GM21515 (cell line): ENCODE data around the gene LIN52.

Experiments
- ATAC-seq: cut with Tn5 transposase; IDR thresholded peaks from one replicate; pipeline ENCODE4 v1.9.1; 2021; ENCODE audit not compliant: unreplicated experiment

The LIN52 gene

DNA sequence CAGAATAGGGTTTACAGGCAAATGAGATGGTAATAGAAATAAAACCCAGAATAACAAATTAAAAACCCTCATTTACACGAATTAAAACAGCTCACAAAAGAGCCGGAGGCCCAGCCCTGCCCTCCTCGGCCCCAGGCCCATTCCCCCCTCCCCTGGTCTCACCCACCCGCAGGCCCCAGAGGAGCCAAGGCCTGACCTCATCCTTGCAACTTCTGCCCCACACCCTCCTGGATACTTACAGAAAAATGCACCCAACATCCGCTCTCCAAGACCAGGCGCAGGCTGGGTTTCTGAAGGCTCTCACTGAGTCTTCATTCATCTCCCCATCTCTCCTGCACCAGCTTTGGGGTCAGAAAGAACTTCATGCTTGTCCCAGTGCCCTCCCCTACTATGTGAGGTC lies 138.3 kb downstream of the LIN52 start:
- ATAC-seq, result no peak

DNA sequence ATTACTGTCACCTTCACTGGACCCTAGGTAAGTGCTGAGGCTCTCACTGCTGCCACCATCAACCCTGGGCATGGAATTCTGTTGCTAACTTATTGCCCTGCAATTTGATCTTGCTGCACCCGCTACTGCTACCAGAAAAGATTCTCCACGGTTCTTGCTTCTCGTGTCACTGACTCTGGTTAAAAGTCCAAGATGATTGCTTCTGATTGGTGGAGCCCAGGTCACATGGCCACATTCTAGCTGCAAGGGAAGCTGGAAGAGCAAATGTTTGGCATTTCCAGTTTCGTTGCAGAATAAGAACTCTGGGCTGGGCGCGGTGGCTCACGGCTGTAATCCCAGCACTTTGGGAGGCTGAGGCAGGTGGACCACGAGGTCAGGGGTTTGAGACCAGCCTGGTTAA lies 147.0 kb downstream of the LIN52 start:
- ATAC-seq, result no peak

DNA sequence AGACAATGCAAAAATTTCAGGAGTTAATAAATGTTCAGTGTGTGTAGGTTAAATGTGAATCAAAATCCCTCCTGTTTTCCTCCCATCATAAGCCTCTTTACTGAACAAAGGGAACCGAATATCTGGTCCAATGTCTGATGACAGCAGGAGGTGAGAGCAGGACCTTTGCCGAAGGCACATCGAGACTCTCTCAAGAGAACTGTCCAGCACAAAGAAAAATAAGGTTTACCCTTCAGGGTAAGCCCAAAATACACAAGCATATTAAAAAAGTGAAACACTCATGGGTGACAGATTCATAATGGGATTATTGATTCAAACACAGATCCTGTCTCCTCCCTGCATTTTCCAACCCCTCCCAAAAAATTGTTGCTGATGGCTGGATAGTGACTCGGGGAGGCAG lies 150.3 kb downstream of the LIN52 start:
- ATAC-seq, result no peak

DNA sequence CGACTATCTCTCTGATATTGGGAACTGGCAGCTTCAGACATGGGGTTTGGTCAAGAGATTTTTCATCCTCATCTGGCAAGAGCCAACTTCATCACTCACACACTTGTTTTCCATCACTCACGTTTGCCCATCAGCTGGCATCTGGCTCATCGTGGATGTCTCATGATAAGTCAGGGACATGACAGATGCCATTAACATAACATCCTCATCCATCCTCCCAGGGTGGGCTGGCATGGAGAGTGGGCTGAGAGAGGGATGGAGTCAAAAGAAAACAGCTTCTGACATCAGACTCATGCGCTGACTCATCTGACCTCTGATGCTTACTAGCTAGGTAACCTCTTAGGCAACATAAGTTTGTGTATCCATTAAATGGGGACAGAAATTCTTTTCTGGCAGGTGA lies 152.7 kb downstream of the LIN52 start:
- ATAC-seq, result no peak

DNA sequence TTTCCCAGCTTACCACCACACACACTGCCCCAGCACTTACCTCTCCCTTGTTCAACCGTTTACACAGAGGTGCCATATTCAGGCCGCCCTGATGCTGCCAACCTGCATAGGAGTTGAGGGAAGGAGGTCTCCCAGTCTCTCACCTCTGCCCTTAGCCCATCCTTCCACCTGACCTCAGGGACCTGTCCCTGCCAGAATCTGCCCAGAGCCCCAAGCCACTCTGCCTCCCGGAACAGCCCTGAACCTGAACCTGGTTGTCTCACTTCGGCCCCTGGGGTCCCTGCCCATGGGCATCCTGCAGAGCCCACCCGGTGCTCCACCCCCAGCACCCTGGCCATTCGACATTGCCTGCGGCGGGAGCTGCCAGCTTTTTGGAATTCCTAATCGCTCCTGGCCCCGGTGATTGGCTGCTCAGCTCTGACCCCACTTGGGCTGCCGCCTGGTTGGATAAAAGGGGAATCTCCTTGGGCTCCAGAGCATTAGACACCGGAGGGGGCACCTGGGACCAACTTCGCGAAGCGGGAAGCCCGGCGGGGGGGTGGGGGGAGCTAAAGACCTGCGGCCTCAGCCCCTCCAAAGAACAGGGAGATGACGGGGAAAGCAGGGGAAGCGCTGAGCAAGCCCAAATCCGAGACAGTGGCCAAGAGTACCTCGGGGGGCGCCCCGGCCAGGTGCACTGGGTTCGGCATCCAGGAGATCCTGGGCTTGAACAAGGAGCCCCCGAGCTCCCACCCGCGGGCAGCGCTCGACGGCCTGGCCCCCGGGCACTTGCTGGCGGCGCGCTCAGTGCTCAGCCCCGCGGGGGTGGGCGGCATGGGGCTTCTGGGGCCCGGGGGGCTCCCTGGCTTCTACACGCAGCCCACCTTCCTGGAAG lies 154.5 kb downstream of the LIN52 start, which contains the start of gene VSX2:
Gene VSX2 (plus strand): TSS at position 476 of the 874 bp plus-strand sequence. CDS start 113 bp downstream, at position 589.
- ATAC-seq, result no peak

DNA sequence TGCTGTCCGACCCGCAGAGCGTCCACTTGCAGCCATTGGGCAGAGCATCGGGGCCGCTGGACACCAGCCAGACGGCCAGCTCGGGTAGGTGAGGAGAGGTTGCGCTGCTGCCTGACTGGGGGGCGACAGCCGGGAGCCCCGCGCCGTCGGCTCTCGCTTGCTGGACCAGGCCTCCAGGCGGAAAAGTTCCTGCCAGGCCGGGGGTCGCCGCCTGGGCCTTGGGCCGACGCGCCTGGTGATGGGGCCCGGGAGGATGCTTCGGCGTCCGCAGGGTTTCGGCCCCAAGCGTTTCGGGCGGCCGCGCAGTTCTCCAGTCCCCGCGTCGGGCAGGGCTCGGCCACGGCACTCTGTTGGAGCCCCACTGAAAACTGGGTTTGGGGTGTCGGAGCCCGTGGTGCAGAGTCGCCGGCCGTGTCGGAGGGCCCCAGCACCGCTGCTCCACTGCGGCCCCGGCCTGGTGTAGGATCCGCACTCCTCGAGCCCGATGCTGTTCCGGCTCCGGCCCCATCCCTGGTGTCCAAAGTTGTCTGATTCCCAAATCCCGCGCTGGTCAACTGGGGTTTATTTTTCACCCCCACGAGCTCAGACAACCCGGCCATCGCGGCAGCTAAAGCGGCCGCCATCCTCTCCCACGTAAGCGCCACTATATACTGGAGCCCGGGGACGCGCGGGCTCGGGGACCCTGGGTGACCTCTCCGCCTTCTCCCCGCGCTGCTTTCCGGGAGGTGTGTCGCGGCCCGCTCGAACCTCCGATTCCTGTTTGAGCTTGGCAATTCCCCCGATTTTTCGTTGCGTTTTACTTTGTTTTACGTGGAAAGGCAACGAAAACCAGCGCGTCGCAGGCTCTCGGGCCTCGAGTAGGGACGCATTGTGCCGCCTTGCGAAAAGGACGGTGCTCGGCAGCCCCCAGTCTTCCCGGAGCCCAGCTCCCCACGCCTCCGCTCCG lies 155.4 kb downstream of the LIN52 start:
- ATAC-seq, result no peak

DNA sequence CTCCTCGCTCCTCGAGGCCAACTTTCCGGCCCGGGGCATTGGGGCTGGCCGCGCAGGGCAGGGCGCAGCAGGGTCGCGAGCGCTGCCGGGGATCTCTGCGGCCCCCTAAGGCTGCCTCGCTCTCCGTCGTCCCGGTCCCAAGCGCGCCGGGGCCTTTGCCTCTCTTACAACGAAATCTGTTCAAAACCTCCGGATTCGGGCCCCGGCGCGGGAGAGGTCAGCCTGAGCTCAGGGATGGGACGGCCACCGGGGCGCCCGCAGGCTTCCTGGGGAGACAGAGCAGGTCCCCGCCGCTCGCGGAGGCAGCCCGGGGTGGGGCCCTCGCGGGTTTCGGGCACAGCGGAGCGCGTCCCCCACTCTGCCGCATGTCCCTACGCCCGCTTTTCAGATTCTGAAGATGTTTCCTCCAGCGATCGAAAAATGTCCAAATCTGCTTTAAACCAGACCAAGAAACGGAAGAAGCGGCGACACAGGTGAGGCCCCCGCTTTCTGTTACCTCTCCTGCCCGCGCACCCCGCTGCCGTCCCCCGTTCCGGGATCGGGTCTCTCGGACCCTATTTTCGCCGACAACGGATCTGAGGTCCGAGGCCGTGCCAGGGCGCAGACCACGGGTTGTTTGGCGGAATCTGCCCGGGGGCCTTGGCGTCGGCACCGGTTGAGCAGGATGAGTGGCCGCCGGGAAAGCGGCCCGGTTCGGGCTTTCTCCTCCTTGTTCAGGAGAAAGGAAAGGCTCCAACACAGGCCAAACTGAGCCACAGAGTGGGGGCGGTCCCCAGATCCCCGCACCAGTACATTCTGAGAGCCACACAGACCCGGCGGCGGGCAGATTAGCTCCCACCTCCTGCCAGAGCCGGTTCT lies 156.3 kb downstream of the LIN52 start:
- no peak for ATAC-seq

DNA sequence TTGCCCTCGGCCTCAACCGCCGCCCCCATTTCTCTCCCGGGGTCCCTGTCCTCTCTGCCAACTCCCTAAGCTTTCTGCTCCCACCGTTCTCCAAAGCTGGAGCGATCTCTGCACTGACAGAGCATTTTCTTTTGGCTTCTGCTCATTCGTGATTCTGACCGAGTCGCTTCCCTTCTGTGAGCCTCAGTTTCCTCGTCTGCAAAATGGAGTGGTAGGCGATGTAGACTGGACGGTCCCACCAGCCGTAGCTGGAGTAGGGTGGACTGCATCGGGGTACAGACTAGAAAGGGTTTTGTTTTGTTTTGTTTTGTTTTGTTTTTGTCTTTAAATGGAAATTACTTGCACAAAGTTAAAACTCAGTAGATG lies 156.9 kb downstream of the LIN52 start:
- no peak for ATAC-seq

DNA sequence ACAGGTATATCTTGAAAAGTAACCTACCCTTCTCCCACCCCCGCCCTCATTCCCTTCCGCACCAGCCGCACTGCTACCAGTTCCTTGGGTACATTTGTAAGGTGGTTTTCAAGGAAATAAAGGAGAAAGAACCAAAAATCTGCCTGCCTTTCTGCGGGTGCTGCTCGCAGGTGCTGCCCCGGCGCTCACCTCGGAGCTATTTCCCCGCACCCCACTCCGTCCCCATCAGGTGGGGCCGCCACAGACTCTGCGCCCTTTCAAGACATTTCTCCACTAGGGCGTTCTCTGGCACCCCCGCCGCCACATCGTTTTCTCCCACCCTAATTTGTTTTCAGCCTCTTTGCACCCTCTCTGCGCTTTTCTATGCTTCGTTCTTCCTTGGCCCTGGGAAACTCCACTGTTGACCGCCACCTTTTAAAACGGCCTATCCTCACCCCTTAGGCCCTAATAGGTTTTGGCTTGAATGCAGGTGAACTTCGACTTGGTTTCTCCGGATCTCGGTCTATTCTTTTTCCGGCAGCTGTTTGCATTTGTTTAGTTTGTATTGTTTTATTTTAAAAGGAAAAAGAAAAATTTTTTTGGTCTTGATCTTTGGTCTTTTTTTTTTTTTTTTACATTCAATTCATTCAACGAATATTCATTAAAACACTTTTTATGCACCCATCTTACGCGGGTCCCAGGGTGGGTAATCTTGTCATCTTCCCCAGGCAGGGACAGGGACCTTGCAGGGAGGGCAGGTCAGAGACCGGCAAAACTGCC lies 157.4 kb downstream of the LIN52 start:
- ATAC-seq, result no peak

DNA sequence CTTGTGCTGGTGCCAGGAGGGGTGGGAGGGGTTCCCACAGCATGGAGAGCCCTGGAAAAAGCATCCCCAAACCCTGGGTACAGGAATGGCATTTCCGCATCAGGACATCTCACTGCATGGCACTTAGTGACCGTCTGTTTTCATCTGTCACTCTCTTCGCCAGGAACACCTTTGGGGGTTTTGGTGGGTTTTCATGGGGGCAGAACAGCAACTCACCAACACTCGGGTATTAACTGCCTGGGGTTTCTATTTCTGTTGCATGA lies 158.0 kb downstream of the LIN52 start:
- ATAC-seq, result no peak

DNA sequence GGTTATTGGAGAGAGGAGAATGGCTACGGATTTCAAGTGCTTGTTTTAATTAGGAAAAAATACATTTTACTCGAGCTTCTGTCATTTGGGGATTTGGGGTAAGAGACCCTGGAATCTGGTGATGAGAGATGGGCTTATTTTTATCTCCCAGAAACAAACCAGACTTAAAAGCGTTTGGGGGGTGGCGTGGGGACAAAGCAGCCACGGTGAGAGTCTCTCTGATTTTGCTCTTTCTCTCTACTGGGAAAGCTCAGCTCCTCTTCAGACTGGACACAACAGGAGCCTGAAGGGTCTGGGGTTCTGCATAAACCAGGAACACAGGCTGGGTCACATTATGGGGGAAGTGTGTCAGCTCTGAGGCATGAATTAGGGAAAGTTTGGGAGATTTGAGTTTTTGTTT lies 158.3 kb downstream of the LIN52 start:
- no peak for ATAC-seq

DNA sequence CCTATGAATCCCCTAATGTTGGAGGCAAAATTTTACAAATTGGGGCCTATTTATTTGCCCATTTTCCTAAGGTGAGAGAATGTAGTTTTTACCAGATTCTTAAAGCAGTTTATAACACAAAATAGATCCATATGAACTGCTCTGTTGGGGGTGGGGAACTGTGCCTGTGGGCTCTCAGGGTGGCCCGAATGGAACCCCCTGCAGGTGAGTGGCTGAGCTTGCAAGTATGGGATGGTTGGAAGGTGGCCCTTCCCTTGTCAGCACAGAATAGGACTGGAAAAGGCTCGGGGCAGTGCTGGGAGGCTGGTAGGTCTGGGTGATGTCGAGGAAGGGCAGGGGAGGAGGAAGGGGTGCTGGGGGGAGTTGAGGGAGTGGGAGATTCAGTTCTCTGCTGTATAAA lies 159.4 kb downstream of the LIN52 start:
- ATAC-seq, result no peak

DNA sequence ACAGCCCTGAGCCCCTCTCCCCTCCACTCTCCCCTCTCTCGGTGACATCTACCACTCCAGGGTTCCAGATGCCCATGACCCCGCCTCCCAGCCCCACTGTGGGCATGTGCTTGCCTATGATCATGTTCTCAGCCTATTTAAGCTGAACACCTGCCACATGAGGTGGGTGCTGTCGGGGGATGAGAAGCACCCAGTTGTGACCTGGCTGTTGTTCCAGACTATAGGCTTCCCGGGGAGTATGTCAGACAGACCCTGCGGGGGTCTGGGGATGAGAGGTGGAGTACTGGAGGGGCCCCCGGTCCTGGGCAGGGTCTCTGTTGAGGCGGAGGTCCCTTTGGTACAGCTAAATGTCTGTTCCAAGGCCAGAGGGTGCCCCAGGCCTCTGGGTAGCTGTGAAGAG lies 160.5 kb downstream of the LIN52 start:
- no peak for ATAC-seq

DNA sequence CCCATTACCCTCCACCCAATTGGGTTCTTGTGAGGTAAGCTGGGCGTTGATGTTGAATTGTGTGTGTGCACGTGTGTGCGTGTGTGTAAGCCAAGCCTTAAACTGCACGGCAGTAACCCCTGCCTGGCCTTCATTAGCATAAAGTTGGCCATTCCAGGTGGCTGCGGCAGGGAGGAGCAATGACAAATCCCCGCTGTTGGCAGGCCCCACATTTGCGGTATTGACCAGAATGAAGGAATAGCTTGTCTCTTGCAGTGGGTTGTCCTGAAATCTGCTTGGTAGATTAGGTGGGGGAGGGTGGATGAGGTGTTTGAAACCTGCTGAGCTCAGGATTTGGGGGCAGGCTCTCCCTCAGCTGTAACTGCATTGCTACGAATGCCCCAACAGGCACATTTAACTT lies 161.8 kb downstream of the LIN52 start:
- no peak for ATAC-seq

DNA sequence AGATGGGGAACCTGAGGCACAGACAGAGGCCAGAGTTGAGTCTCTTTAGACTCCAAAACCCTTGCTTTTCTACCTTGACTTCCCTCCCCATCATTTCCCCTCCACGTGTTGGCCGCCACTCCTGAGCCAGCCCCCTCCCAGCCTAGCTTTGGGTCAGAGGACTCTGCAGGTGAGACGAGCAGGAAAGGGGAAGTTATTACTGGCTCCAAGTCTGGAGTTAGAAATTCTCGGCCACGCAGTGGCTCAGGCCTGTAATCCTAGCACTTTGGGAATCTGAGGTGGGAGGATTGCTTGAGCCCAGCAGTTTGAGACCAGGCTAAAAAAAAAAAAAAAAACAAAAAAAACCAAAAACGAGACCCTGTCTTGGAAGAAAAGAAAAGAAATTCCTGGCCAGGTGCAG lies 163.3 kb downstream of the LIN52 start:
- no peak for ATAC-seq

DNA sequence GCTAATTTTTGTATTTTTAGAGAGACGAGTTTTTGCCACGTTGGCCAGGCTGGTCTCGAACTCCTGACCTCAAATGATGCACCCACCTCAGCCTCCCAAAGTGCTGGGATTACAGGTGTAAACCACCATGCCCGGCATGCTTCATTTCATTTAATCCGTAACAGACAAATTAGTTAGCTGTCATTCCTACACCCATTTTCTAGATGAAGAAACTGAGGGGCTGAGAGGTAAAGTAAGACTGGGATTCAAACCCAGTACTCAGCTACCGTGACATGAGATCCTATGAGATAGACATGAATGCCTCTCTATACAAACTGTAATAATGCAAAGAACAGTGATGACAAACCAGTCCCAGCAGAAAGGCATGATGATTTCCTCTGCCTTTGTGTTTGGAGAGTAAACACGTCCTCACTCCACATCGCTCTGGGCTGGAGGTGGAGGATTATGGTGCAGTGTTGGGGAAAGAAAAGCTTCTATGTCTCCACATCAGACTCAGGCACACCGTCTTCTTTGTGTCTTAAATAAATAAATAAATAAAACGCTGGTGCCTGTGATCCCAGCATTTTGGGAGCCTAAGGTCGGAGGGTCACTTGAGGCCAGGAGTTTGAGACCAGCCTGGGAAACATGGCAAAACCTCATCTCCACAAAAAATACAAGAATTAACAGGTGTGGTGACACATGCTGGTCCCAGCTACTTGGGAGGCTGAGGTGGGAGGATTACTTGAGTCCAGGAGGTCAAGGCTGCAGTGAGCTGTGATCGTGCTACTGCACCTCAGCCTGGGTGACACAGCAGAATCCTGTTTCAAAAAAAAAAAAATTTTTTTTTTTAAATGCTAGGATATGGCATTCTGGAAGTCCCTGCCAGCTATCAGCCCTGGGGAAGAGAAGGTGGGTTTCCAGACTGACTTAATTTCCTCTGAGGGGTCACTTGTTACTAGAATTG lies 164.9 kb downstream of the LIN52 start:
- ATAC-seq, result no peak
